ENCODE data around the gene TACR2. TPM values are rescaled to one million over a fixed set of nuclear protein-coding genes. Genes with fewer than 3 reads are reported as not detected.

TACR2 gene
- total RNA-seq, 1 donor from 2014 or later, result 1.2 TPM

GRCh38 chr10:69407621-69408301, 9.0 kb downstream of the TACR2 start:
- H3K36me3 ChIP-seq, result peaks cover 11% of the 10 kb centered on the region
- H3K9me3 ChIP-seq, result no peaks in the 10 kb centered on the region
- DNase-seq, result no peak
- H3K4me3 ChIP-seq, result peak overlapping the region; percentile 29
- H3K27ac ChIP-seq, result peak overlapping the region; percentile 67
- peaks cover 33% of the 10 kb centered on the region for H3K4me1 ChIP-seq
- ATAC-seq, result peak in 1 of 2 donors; percentile 41
- intact Hi-C loops (cut with DNase I), result no loop called here
- H3K27me3 ChIP-seq (ENCODE audit: low read depth), result no peaks in the 10 kb centered on the region
- peak; percentile 35 for TF ChIP-seq CTCF (IDR thresholded peaks at IDR 0.05)

- Histone ChIP-seq H3K27me3 (ENCODE audit: low read depth) (no peaks in the 10 kb centered on the region), H3K36me3 (peaks cover 12% of the 10 kb centered on the region), H3K4me1 (peaks cover 33% of the 10 kb centered on the region), H3K4me3 (no peak overlapping the region), H3K27ac (peak overlapping the region; percentile 67), H3K9me3 (no peaks in the 10 kb centered on the region)
- ATAC-seq, result no peak
- DNase-seq, result no peak
- no peak for TF ChIP-seq CTCF (IDR thresholded peaks at IDR 0.05)
- intact Hi-C loops (cut with DNase I), result no loop called here
Measured at GRCh38 chr10:69406816-69407580, 9.7 kb downstream of the TACR2 start.

GRCh38 chr10:69406302-69406811, 10.4 kb downstream of the TACR2 start:
- Histone ChIP-seq H3K27me3 (ENCODE audit: low read depth) (no peaks in the 10 kb centered on the region), H3K4me1 (peaks cover 33% of the 10 kb centered on the region), H3K27ac (peak overlapping the region; percentile 11), H3K4me3 (no peak overlapping the region), H3K36me3 (peaks cover 16% of the 10 kb centered on the region), H3K9me3 (no peaks in the 10 kb centered on the region)
- intact Hi-C loops (cut with DNase I), result no loop called here
- DNase-seq (peak; percentile 28), ATAC-seq (no peak)
- TF ChIP-seq CTCF (IDR thresholded peaks at IDR 0.05), result no peak

GRCh38 chr10:69405221-69405620, 11.5 kb downstream of the TACR2 start:
- no peaks in the 10 kb centered on the region for H3K9me3 ChIP-seq
- peaks cover 33% of the 10 kb centered on the region for H3K4me1 ChIP-seq
- no peak for TF ChIP-seq CTCF (IDR thresholded peaks at IDR 0.05)
- intact Hi-C loops (cut with DNase I), result no loop called here
- no peak overlapping the region for H3K4me3 ChIP-seq
- no peak overlapping the region for H3K27ac ChIP-seq
- no peaks in the 10 kb centered on the region for H3K27me3 ChIP-seq (ENCODE audit: low read depth)
- DNase-seq (no peak), ATAC-seq (no peak)
- peaks cover 27% of the 10 kb centered on the region for H3K36me3 ChIP-seq

GRCh38 chr10:69404786-69405185, 11.9 kb downstream of the TACR2 start:
- Histone ChIP-seq H3K27ac (no peak overlapping the region), H3K36me3 (peaks cover 31% of the 10 kb centered on the region), H3K4me1 (peaks cover 33% of the 10 kb centered on the region), H3K4me3 (no peak overlapping the region), H3K9me3 (no peaks in the 10 kb centered on the region), H3K27me3 (ENCODE audit: low read depth) (no peaks in the 10 kb centered on the region)
- TF ChIP-seq CTCF (IDR thresholded peaks at IDR 0.05), result no peak
- DNase-seq (no peak), ATAC-seq (no peak)
- intact Hi-C loops (cut with DNase I), result no loop called here

Data from lower lobe of right lung (tissue), 2 donors.